ENCODE results near the gene IGF2BP2. TPM values are rescaled to one million over a fixed set of nuclear protein-coding genes. Genes with fewer than 3 reads are reported as not detected.

Gene IGF2BP2
- total and polyA plus RNA-seq, 2 experiments from 2014 or later, result 88.9 to 91.8 TPM

GRCh38 chr3:185696039-185696438 lies 128.8 kb downstream of the IGF2BP2 start:
- Histone ChIP-seq H4K20me1 (ENCODE audit: insufficient read depth, poor library complexity, severe bottlenecking) (peaks cover 70% of the 10 kb centered on the region), H3K27me3 (no peaks in the 10 kb centered on the region), H3K4me2 (no peak overlapping the region), H3K27ac (peak overlapping the region; percentile 30), H3K4me1 (ENCODE audit: insufficient read depth) (no peaks in the 10 kb centered on the region), H3K9me2 (replicated peaks; ENCODE audit: insufficient read depth) (no peaks in the 10 kb centered on the region), H3K9me3 (ENCODE audit: low read depth) (no peaks in the 10 kb centered on the region), H3K36me3 (replicated peaks; ENCODE audit: insufficient read depth, low read depth) (no peaks in the 10 kb centered on the region), H3K4me3 (no peak overlapping the region), H2AFZ (no peak overlapping the region), H3K79me2 (peaks cover 95% of the 10 kb centered on the region)
- no peak for DNase-seq (ENCODE audit: low spot score)
- TF ChIP-seq EZH2 (IDR thresholded peaks at IDR 0.05; ENCODE audit: borderline replicate concordance) (no peak), CTCF (IDR thresholded peaks at IDR 0.05; ENCODE audit: poor library complexity) (no peak), EZH2phosphoT487 (IDR thresholded peaks at IDR 0.05; ENCODE audit: low read depth, severe bottlenecking, unreplicated experiment) (no peak)
- WGBS (ENCODE audit: low lambda C conversion rate, missing lambda C conversion rate), result 76% methylated on average over 6 of the region's 6 CpGs

DNA sequence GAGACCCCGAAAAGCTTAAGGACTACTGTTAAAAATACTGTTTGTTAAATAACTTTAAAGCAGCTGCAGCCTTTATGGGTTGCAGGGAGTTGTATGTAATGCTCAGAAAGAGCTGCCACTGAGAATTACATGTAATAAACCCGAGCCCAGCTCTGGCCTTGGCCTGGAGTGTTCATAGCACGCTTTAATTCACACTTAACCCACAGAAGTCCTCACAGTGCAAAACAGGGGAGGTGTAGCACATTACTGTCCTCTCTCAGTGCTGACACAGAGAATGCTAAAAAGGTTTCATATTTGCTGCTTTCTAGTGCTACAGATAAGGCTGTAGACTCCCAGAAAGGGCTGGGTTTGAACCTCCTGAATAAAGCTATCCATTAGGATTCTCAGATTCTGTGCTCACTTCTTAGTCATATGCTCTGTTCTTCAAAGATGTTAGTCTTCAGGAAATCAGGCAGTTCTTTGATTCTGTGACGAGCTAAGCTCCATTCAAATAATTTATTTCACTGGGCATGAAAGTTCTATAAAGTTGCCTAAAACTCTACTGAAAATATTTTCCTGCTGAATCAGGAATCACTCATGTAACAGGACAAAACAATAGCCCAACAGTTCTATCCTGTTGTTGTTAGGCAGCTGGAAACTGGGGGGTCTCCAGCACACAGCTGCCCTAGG lies 130.7 kb downstream of the IGF2BP2 start:
- 88% methylated on average over 4 of the region's 4 CpGs for whole genome bisulfite sequencing (ENCODE audit: low lambda C conversion rate, missing lambda C conversion rate)
- Histone ChIP-seq H4K20me1 (ENCODE audit: insufficient read depth, poor library complexity, severe bottlenecking) (peaks cover 51% of the 10 kb centered on the region), H2AFZ (no peak overlapping the region), H3K4me2 (no peak overlapping the region), H3K4me1 (ENCODE audit: insufficient read depth) (no peaks in the 10 kb centered on the region), H3K79me2 (peaks cover 81% of the 10 kb centered on the region), H3K27me3 (no peaks in the 10 kb centered on the region), H3K9me3 (ENCODE audit: low read depth) (no peaks in the 10 kb centered on the region), H3K36me3 (replicated peaks; ENCODE audit: insufficient read depth, low read depth) (no peaks in the 10 kb centered on the region), H3K27ac (no peak overlapping the region), H3K9me2 (replicated peaks; ENCODE audit: insufficient read depth) (no peaks in the 10 kb centered on the region), H3K4me3 (no peak overlapping the region)
- no peak for TF ChIP-seq CTCF (IDR thresholded peaks at IDR 0.05; ENCODE audit: poor library complexity)
- no peak for TF ChIP-seq EZH2 (IDR thresholded peaks at IDR 0.05; ENCODE audit: borderline replicate concordance)
- TF ChIP-seq EZH2phosphoT487 (IDR thresholded peaks at IDR 0.05; ENCODE audit: low read depth, severe bottlenecking, unreplicated experiment), result no peak
- DNase-seq (ENCODE audit: low spot score), result no peak

- no peak overlapping the region for H3K27ac ChIP-seq
These were observed 133.2 kb downstream of the IGF2BP2 start for GRCh38 chr3:185691622-185692021.

More at GRCh38 chr3:185691622-185692021, 133.2 kb downstream of the IGF2BP2 start:
- peaks cover 26% of the 10 kb centered on the region for H4K20me1 ChIP-seq (ENCODE audit: insufficient read depth, poor library complexity, severe bottlenecking)
- DNase-seq (ENCODE audit: low spot score), result no peak
- no peaks in the 10 kb centered on the region for H3K27me3 ChIP-seq
- no peak for TF ChIP-seq CTCF (IDR thresholded peaks at IDR 0.05; ENCODE audit: poor library complexity)
- no peak overlapping the region for H2AFZ ChIP-seq
- peaks cover 76% of the 10 kb centered on the region for H3K79me2 ChIP-seq
- H3K4me3 ChIP-seq, result no peak overlapping the region
- H3K36me3 ChIP-seq (replicated peaks; ENCODE audit: insufficient read depth, low read depth), result no peaks in the 10 kb centered on the region
- H3K4me2 ChIP-seq, result no peak overlapping the region
- no peaks in the 10 kb centered on the region for H3K9me3 ChIP-seq (ENCODE audit: low read depth)
- peaks cover 4% of the 10 kb centered on the region for H3K4me1 ChIP-seq (ENCODE audit: insufficient read depth)
- WGBS (ENCODE audit: low lambda C conversion rate, missing lambda C conversion rate), result 97% methylated on average over 2 of the region's 2 CpGs
- no peaks in the 10 kb centered on the region for H3K9me2 ChIP-seq (replicated peaks; ENCODE audit: insufficient read depth)

All from hepatocyte (in vitro differentiated cells).